PC-9 (cell line): ENCODE results near the gene MVB12B. TPM values are rescaled to one million over a fixed set of nuclear protein-coding genes. Genes with fewer than 3 reads are reported as not detected.
A peak's percentile ranks its signal among the peaks of the same experiment; 100 is the strongest.

Experiments used
- BruUV-seq: library from RNA; stranded (reverse); fragments of 400-500 nt; replicated peaks from 2 replicates; lab custom pipeline; 2021; lab: Mats Ljungman, UMichigan
- CTCF ChIA-PET: fragments of 300-600 bp; sonication (Branson Sonifier 250); formaldehyde crosslinking; loops from one replicate; lab custom pipeline; 2022; ENCODE audit warnings: antibody characterized with exemption; lab: Charles Lee
- POLR2A ChIA-PET: fragments of 300-600 bp; sonication (Branson Sonifier 250); formaldehyde crosslinking; loops from one replicate; lab custom pipeline; 2022; ENCODE audit warnings: antibody characterized with exemption; ENCODE audit not compliant: unreplicated experiment; lab: Charles Lee
- DNase-seq, 2 experiments: peaks; one replicate each; pipeline versions ENCODE4 v3.0.0 to v3.0.0-alpha.2; 2015 to 2022; ENCODE audit warnings: mixed read lengths in 1 of 2
- H2AFZ ChIP-seq: fragments of 200-600 bp; sonication (generic); 2 replicates; pipeline ENCODE4 v1.8.1; 2017; ENCODE audit warnings: antibody characterized with exemption
- H3F3A ChIP-seq: fragments of 200-600 bp; sonication (generic); 2 replicates; pipeline ENCODE4 v1.8.1; 2017; ENCODE audit warnings: antibody characterized with exemption, mild to moderate bottlenecking, low read depth; ENCODE audit not compliant: insufficient read depth
- H3K27ac ChIP-seq: fragments of 200-600 bp; sonication (generic); 2 replicates; pipeline ENCODE4 v1.6.1; 2016; ENCODE audit warnings: mixed run types
- H3K27me3 ChIP-seq: fragments of 200-600 bp; sonication (generic); 2 replicates; pipeline ENCODE4 v1.6.1; 2016; ENCODE audit warnings: low read depth, mixed run types; ENCODE audit not compliant: insufficient read depth
- H3K36me3 ChIP-seq: fragments of 200-600 bp; sonication (generic); 2 replicates; pipeline ENCODE4 v1.6.1; 2016; ENCODE audit warnings: low read depth, mixed run types
- H3K4me1 ChIP-seq: fragments of 200-600 bp; sonication (generic); replicated peaks from 2 replicates; pipeline ENCODE4 v1.6.1; 2016; ENCODE audit warnings: mixed run types; ENCODE audit not compliant: insufficient read depth
- H3K4me2 ChIP-seq: fragments of 200-600 bp; sonication (generic); 2 replicates; pipeline ENCODE4 v1.6.1; 2017; ENCODE audit warnings: mixed run types
- H3K4me3 ChIP-seq: fragments of 200-600 bp; sonication (generic); 2 replicates; pipeline ENCODE4 v1.6.1; 2016; ENCODE audit warnings: mixed run types
- H3K79me2 ChIP-seq: fragments of 200-600 bp; sonication (generic); 2 replicates; pipeline ENCODE4 v1.6.1; 2017; ENCODE audit warnings: low read depth, mixed run types
- H3K9me2 ChIP-seq: fragments of 200-600 bp; sonication (generic); 2 replicates; pipeline ENCODE4 v1.8.1; 2017; ENCODE audit warnings: mild to moderate bottlenecking; ENCODE audit not compliant: insufficient read depth
- H3K9me3 ChIP-seq: fragments of 200-600 bp; sonication (generic); 2 replicates; pipeline ENCODE4 v1.8.1; 2016; ENCODE audit warnings: low read depth; ENCODE audit not compliant: insufficient read depth
- H4K20me1 ChIP-seq: fragments of 200-600 bp; sonication (generic); 2 replicates; pipeline ENCODE4 v1.8.1; 2017; ENCODE audit not compliant: insufficient read depth
- EZH2 ChIP-seq: fragments of 200-600 bp; sonication (generic); IDR thresholded peaks from 2 replicates; pipeline ENCODE4 v1.8.0; 2017; ENCODE audit warnings: antibody characterized with exemption, low read depth
- intact Hi-C: fragments of 100-400 bp; cut with micrococcal nuclease; formaldehyde crosslinking; loops from one replicate; pipeline ENCODE4 v1.10.0; 2022; ENCODE audit not compliant: unreplicated experiment
- total RNA-seq: library from RNA; stranded (reverse); gene quantifications from 2 replicates; pipeline ENCODE4 v1.2.3, GENCODE V29; 2021
- TF ChIP-seq, protein P1 (sequence below): fragments of 200-600 bp; sonication (generic); conservative IDR thresholded peaks from 2 replicates; pipeline ENCODE4 v1.6.1; 2017; ENCODE audit warnings: mixed run types, antibody characterized with exemption, mild to moderate bottlenecking, moderate library complexity

MVB12B gene
- total RNA-seq, 1 experiment from 2014 or later = 8.8 TPM

DNA sequence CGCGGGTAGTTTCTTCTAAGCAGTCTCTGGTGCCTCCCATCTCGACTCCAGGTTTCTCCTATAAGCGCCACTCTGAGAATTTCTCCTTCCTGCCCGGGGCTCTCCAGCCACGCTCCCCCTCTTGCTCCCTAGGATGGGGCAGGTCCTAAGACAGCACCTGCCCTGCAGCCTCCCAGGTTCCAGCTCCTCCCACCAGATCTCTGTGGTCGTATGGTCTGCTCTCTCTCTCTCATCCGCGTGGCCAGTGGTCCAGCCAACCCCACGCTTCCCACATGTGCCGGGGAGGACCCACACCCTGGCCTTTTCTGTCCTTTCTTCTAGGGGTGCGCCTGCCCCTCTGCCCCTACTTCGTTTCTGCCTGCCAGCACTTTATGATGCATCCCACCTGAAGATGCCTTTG lies 40.5 kb downstream of the MVB12B start:
- Histone ChIP-seq H3K27me3 (no peaks in the 10 kb centered on the region), H3K9me3 (peaks cover under 1% of the 10 kb centered on the region), H3K4me3 (no peak overlapping the region), H3K79me2 (no peaks in the 10 kb centered on the region), H3K27ac (no peak overlapping the region), H3K4me2 (no peak overlapping the region), H2AFZ (no peak overlapping the region), H3K4me1 (peaks cover 25% of the 10 kb centered on the region), H3F3A (no peaks in the 10 kb centered on the region), H4K20me1 (no peaks in the 10 kb centered on the region), H3K36me3 (no peaks in the 10 kb centered on the region), H3K9me2 (no peaks in the 10 kb centered on the region)
- intact Hi-C loops = no loop called here
- POLR2A ChIA-PET = interaction anchor here (0.6 kb wide), 1 partner anchor 27 kb away, joined by 4 read pairs; no protein-coding TSS in a partner anchor
- DNase-seq = no peak
- no peak for TF ChIP-seq EZH2
- TF ChIP-seq, protein P1, sequence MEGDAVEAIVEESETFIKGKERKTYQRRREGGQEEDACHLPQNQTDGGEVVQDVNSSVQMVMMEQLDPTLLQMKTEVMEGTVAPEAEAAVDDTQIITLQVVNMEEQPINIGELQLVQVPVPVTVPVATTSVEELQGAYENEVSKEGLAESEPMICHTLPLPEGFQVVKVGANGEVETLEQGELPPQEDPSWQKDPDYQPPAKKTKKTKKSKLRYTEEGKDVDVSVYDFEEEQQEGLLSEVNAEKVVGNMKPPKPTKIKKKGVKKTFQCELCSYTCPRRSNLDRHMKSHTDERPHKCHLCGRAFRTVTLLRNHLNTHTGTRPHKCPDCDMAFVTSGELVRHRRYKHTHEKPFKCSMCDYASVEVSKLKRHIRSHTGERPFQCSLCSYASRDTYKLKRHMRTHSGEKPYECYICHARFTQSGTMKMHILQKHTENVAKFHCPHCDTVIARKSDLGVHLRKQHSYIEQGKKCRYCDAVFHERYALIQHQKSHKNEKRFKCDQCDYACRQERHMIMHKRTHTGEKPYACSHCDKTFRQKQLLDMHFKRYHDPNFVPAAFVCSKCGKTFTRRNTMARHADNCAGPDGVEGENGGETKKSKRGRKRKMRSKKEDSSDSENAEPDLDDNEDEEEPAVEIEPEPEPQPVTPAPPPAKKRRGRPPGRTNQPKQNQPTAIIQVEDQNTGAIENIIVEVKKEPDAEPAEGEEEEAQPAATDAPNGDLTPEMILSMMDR = no peak
- BruUV-seq = no TSS peak
- CTCF ChIA-PET = interaction anchor here (0.9 kb wide), 1 partner anchor 49 kb away, joined by 6 read pairs; no protein-coding TSS in a partner anchor

DNA sequence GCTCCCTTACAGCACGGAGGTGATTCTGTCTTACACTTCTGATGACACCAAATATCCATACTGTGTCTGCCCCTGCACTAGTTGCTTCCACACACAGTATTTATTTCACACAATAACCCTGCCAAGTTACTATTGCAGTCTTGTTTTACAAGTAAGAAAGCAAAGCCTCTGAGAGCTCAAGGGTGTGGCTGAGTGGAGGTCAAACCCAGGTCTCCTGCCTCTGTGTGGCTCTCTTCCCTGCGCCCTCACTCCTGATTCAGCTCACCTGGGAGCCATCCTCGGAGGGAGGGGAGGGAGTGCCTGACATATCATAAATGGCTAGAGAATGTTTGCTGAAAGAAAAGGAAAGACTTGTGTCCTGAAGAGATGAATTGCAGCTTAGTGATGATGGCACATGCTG lies 41.0 kb downstream of the MVB12B start:
- Histone ChIP-seq H3K9me2 (no peaks in the 10 kb centered on the region), H3K36me3 (no peaks in the 10 kb centered on the region), H2AFZ (no peak overlapping the region), H3F3A (no peaks in the 10 kb centered on the region), H3K4me2 (no peak overlapping the region), H4K20me1 (no peaks in the 10 kb centered on the region), H3K4me1 (peaks cover 25% of the 10 kb centered on the region), H3K27ac (no peak overlapping the region), H3K27me3 (no peaks in the 10 kb centered on the region), H3K9me3 (no peaks in the 10 kb centered on the region), H3K79me2 (no peaks in the 10 kb centered on the region), H3K4me3 (no peak overlapping the region)
- no TSS peak for BruUV-seq
- intact Hi-C loops = no loop called here
- peak; percentile 56 to 63 for DNase-seq
- TF ChIP-seq, protein P1 = no peak
- no peak for TF ChIP-seq EZH2
- ChIA-PET POLR2A (interaction anchor here (0.6 kb wide), 1 partner anchor 28 kb away, joined by 4 read pairs; no protein-coding TSS in a partner anchor), CTCF (interaction anchor here (0.9 kb wide), 1 partner anchor 50 kb away, joined by 6 read pairs; no protein-coding TSS in a partner anchor)

DNA sequence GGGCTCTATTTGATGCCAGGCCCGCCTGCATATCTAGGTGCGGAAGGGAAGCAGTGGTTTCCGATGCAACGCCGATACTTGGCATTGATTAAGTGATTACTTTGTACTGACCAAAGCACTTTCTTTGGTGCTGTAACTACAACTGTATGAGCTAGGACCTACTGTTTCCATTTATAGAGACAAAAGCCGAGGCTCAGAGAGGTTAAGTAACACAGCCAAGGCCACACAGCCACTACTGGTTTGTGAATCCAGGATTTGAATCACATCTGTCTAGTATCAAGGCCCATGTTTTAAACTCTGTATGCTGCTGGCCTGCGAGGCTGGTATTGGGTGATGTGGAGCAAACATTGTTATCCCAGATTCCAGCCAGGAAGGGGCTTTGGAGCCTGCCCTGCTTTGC lies 41.4 kb downstream of the MVB12B start:
- Histone ChIP-seq H3K4me1 (peaks cover 28% of the 10 kb centered on the region), H3F3A (no peaks in the 10 kb centered on the region), H3K9me3 (no peaks in the 10 kb centered on the region), H3K4me2 (no peak overlapping the region), H3K4me3 (no peak overlapping the region), H3K27me3 (no peaks in the 10 kb centered on the region), H4K20me1 (no peaks in the 10 kb centered on the region), H2AFZ (no peak overlapping the region), H3K36me3 (no peaks in the 10 kb centered on the region), H3K79me2 (no peaks in the 10 kb centered on the region), H3K27ac (no peak overlapping the region), H3K9me2 (no peaks in the 10 kb centered on the region)
- POLR2A ChIA-PET = no interaction called here
- CTCF ChIA-PET = interaction anchor here (0.9 kb wide), 1 partner anchor 50 kb away, joined by 6 read pairs; no protein-coding TSS in a partner anchor
- DNase-seq = no peak
- intact Hi-C loops = no loop called here
- no TSS peak for BruUV-seq
- TF ChIP-seq, protein P1 = no peak
- TF ChIP-seq EZH2 = no peak
